Uterus (tissue), 4 donors: Measurements from ENCODE around the gene ANKRD63. TPM values are rescaled to one million over a fixed set of nuclear protein-coding genes. Genes with fewer than 3 reads are reported as not detected.

Source experiments
- DNase-seq, 2 donors: peaks; one replicate each; pipeline ENCODE4 v3.0.0-alpha.2; 2019 to 2020
- H3K27ac ChIP-seq, 2 donors: fragments of 200-600 bp; sonication (generic); 1 replicate in 1 of 2; 2 replicates in 1 of 2; pipeline ENCODE4 v1.5.1; 2016 to 2018
- H3K27me3 ChIP-seq, 2 donors: fragments of 200-600 bp; sonication (generic); one replicate each; pipeline ENCODE4 v1.5.1; 2018 to 2019; ENCODE audit warnings: control low read depth in 1 of 2
- H3K36me3 ChIP-seq, 2 donors: fragments of 200-600 bp; sonication (generic); one replicate each; pipeline ENCODE4 v1.5.1; 2019; ENCODE audit warnings: control low read depth in 1 of 2
- H3K4me1 ChIP-seq, 2 donors: fragments of 200-600 bp; sonication (generic); one replicate each; pipeline ENCODE4 v1.5.1; 2018 to 2019; ENCODE audit warnings: control low read depth in 1 of 2
- H3K4me3 ChIP-seq, 2 donors: fragments of 200-600 bp; sonication (generic); 1 replicate in 1 of 2; 2 replicates in 1 of 2; pipeline ENCODE4 v1.5.1; 2018 to 2019; ENCODE audit warnings: mild to moderate bottlenecking in 1 of 2
- H3K9me3 ChIP-seq, 2 donors: fragments of 200-600 bp; sonication (generic); one replicate each; pipeline ENCODE4 v1.5.1; 2019; ENCODE audit warnings: control low read depth in 1 of 2
- POLR2A ChIP-seq, 2 donors: fragments of 450-650 bp; IDR thresholded peaks; one replicate each; pipeline ENCODE4 v1.6.1; 2016; ENCODE audit warnings: antibody characterized with exemption in 2 of 2, mild to moderate bottlenecking in 1 of 2, moderate library complexity in 1 of 2
- intact Hi-C: fragments of 100-400 bp; cut with DNase I; formaldehyde crosslinking; loops from one replicate; pipeline ENCODE4 v1.15.1; 2023; ENCODE audit warnings: low total_unique reads
- total RNA-seq, 4 donors: library from RNA; depleted of rRNA in 3 of 4; stranded (reverse); fragments of >200 nt in 3 of 4; gene quantifications; one replicate each; pipeline versions ENCODE4 v1.1.0 to v1.2.4, GENCODE V29; 2014 to 2023
- TF ChIP-seq, protein P1 (sequence below), 4 experiments: fragments of 200-600 bp in 2 of 4; fragments of 450-650 bp in 2 of 4; sonication (generic) in 2 of 4; IDR thresholded peaks; one replicate each; pipeline ENCODE4 v1.5.1; 2016 to 2019; ENCODE audit warnings: antibody characterized with exemption in 4 of 4, mild to moderate bottlenecking in 2 of 4, moderate library complexity in 1 of 4
- donor health status: DM: yes; HTN: yes; CAD: no.

Gene ANKRD63
- total RNA-seq, 4 donors from 2014 or later, result 0.28 to 0.52 TPM; not detected in 2

- Histone ChIP-seq H3K9me3 (no peaks in the 10 kb centered on the region), H3K27me3 (no peaks in the 10 kb centered on the region), H3K27ac (no peak overlapping the region), H3K4me1 (peaks cover 0 to 10% of the 10 kb centered on the region in 2 donors), H3K4me3 (peak overlapping the region; percentile 30 to 42), H3K36me3 (no peaks in the 10 kb centered on the region)
- no peak for DNase-seq
- TF ChIP-seq, protein P1, sequence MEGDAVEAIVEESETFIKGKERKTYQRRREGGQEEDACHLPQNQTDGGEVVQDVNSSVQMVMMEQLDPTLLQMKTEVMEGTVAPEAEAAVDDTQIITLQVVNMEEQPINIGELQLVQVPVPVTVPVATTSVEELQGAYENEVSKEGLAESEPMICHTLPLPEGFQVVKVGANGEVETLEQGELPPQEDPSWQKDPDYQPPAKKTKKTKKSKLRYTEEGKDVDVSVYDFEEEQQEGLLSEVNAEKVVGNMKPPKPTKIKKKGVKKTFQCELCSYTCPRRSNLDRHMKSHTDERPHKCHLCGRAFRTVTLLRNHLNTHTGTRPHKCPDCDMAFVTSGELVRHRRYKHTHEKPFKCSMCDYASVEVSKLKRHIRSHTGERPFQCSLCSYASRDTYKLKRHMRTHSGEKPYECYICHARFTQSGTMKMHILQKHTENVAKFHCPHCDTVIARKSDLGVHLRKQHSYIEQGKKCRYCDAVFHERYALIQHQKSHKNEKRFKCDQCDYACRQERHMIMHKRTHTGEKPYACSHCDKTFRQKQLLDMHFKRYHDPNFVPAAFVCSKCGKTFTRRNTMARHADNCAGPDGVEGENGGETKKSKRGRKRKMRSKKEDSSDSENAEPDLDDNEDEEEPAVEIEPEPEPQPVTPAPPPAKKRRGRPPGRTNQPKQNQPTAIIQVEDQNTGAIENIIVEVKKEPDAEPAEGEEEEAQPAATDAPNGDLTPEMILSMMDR (IDR thresholded peaks at IDR 0.05), result no peak
- no peak for TF ChIP-seq POLR2A (IDR thresholded peaks at IDR 0.05)
- intact Hi-C loops, result no loop called here
Observed at GRCh38 chr15:40253167-40253790, 29.6 kb downstream of the ANKRD63 start.

DNA sequence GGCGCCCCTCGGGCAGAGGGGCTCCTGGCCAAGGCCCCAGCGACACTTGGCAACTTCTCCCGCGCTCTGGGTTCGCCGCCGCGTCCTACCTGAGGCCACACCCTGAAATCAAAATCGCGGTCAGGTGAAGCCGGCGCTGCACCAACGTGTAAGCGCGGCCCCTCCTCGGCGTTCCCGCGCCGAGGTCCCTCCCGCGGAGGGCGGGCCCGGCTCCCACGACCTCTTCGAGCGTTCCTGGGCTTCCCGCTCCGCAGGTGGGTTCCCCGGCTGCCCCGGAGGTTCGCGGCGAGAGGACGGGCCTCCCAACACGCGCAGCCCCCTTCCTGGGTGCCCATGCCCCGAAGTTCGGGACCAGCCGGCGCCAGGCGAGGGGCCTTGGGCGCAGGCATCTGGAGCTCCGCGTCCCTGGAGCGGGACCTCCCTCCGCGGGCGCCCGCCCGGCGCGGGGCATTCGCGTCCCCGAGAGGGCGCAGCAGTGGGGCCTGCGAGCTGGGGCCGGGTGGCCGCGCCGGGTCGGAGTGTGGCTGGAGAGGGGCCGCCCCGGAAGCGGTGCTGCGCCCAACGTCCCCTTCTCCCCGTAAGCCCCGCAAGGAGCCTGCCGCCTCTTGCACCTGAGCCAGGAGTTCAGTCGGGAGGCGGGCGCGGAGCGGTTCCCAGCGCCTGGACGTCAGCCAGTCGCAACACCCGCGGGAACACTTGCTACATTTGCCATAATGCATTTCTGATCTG is 30.3 kb downstream of the ANKRD63 start:
- Histone ChIP-seq H3K4me1 (peaks cover 0 to 10% of the 10 kb centered on the region in 2 donors), H3K4me3 (peak overlapping the region; percentile 30 to 42), H3K36me3 (no peaks in the 10 kb centered on the region), H3K27ac (no peak overlapping the region), H3K27me3 (no peaks in the 10 kb centered on the region), H3K9me3 (no peaks in the 10 kb centered on the region)
- no peak for DNase-seq
- TF ChIP-seq, protein P1 (IDR thresholded peaks at IDR 0.05), result no peak
- TF ChIP-seq POLR2A (IDR thresholded peaks at IDR 0.05), result no peak
- intact Hi-C loops, result no loop called here

DNA sequence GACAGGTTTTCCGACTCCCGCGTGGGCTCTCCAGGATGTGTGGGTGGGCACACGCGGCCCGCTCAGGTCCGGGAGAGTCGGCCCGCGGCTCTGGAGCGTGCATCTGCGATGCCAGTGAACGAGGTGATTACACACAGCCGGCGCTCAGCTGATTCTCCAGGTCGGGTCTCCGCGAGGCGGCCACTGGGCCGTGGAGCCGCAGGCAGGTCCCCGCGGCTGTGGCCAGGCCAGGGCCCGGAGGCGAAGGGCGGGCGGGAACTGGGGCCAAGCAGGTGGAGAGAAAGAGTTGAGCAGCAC is 30.8 kb downstream of the ANKRD63 start:
- peak overlapping the region in 1 of 2 donors; percentile 42 for H3K4me3 ChIP-seq
- TF ChIP-seq, protein P1 (IDR thresholded peaks at IDR 0.05), result no peak
- no peak for TF ChIP-seq POLR2A (IDR thresholded peaks at IDR 0.05)
- intact Hi-C loops, result no loop called here
- H3K27me3 ChIP-seq, result no peaks in the 10 kb centered on the region
- no peaks in the 10 kb centered on the region for H3K9me3 ChIP-seq
- no peak for DNase-seq
- H3K27ac ChIP-seq, result no peak overlapping the region
- H3K36me3 ChIP-seq, result no peaks in the 10 kb centered on the region
- H3K4me1 ChIP-seq, result peaks cover 0 to 10% of the 10 kb centered on the region in 2 donors

- H3K4me3 ChIP-seq, result no peak overlapping the region
- H3K27me3 ChIP-seq, result no peaks in the 10 kb centered on the region
- DNase-seq, result no peak
- intact Hi-C loops, result no loop called here
- no peak overlapping the region for H3K27ac ChIP-seq
- H3K9me3 ChIP-seq, result no peaks in the 10 kb centered on the region
- H3K4me1 ChIP-seq, result peaks cover 0 to 10% of the 10 kb centered on the region in 2 donors
- no peaks in the 10 kb centered on the region for H3K36me3 ChIP-seq
- TF ChIP-seq POLR2A (IDR thresholded peaks at IDR 0.05), result no peak
- TF ChIP-seq, protein P1 (IDR thresholded peaks at IDR 0.05), result no peak
Observed at GRCh38 chr15:40251486-40252140, 31.3 kb downstream of the ANKRD63 start.
